ENCODE results near the gene SLC26A11.

SLC26A11 gene

GRCh38 chr17:80220054-80220735, at the start of gene SLC26A11, which contains the start of gene SGSH:
Gene SLC26A11 (plus strand): TSS chr17:80220427. CDS start chr17:80221561, 1,134 bp downstream.
Gene SGSH (minus strand): TSS chr17:80220333. CDS start chr17:80220313, 20 bp downstream.
- Mint-ChIP-seq H3K4me1 (ENCODE audit: low read depth) (peaks cover 32% of the 10 kb centered on the region), H3K9me3 (ENCODE audit: low read depth) (no peaks in the 10 kb centered on the region), H3K36me3 (peaks cover 4% of the 10 kb centered on the region), H3K27ac (peak within 1 kb of the TSS; percentile 93), H3K27me3 (no peaks in the 10 kb centered on the region), H3K4me3 (peak within 1 kb of the TSS; percentile 92)

- Mint-ChIP-seq H3K9me3 (ENCODE audit: low read depth) (no peaks in the 10 kb centered on the region), H3K27ac (no peak overlapping the region), H3K4me3 (no peak overlapping the region), H3K27me3 (no peaks in the 10 kb centered on the region), H3K4me1 (ENCODE audit: low read depth) (no peaks in the 10 kb centered on the region), H3K36me3 (no peaks in the 10 kb centered on the region)
Measured at GRCh38 chr17:80171681-80172080, 48.5 kb upstream of the SLC26A11 start.

DNA sequence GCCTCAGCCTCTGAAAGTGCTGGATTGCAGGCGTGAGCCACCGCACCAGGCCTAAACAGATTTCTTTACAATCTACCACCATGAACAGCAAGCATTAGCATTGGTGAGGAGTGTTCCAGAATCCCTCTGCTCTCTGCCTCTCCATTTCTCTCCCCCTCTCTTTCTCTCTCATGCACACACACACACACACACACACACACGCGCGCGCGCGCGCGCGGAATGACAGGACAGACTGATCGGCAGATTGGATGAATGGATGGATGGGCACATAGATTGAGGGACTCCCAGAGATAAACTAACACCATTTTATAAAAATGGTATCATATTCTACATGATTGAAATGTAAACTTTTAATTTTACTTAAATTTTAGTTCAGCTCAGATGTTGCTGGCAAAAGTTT, 47.1 kb upstream of the SLC26A11 start:
- H3K4me3 Mint-ChIP-seq: no peak overlapping the region
- H3K36me3 Mint-ChIP-seq: no peaks in the 10 kb centered on the region
- H3K9me3 Mint-ChIP-seq (ENCODE audit: low read depth): no peaks in the 10 kb centered on the region
- no peaks in the 10 kb centered on the region for H3K27me3 Mint-ChIP-seq
- H3K27ac Mint-ChIP-seq: no peak overlapping the region
- no peaks in the 10 kb centered on the region for H3K4me1 Mint-ChIP-seq (ENCODE audit: low read depth)

DNA sequence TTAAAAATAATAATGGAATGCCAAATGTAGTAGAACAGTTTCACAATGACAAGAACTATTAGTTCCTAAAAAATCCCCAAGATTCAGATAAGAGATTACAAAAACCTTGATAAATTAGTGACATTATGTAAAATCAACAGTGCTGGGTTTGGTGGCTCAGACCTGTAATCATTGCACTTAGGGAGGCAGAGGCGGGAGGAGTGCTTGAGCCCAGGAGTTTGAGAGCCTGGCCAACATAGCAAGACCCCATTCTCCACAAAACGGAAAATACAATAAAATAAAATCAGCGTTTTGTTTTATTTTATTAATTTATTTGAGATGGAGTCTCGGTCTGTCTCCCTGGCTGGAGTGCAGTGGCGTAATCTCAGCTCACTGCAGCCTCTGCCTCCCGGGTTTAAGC, 46.3 kb upstream of the SLC26A11 start:
- Mint-ChIP-seq H3K4me1 (ENCODE audit: low read depth) (no peaks in the 10 kb centered on the region), H3K36me3 (no peaks in the 10 kb centered on the region), H3K4me3 (no peak overlapping the region), H3K27me3 (no peaks in the 10 kb centered on the region), H3K9me3 (ENCODE audit: low read depth) (no peaks in the 10 kb centered on the region), H3K27ac (no peak overlapping the region)

DNA sequence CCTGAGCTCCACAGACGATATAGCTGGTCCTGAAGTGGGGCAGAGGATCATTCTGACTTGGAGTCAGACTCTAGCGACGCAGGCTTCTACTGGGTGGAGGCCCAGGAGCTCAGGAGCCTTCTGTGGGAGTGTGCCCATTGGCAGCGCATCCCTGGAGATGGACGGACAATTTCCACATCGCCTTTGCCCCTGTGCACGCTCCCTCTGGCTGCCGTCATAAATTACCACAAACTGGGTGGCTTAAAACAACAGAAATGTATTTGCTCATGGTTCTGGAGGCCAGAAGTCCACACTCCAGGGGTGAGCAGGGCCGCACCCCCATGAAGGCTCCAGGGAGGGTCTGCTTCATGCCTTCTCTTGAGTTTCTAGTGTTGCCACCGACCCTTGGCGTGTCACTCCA, 43.5 kb upstream of the SLC26A11 start:
- H3K9me3 Mint-ChIP-seq (ENCODE audit: low read depth): no peaks in the 10 kb centered on the region
- no peaks in the 10 kb centered on the region for H3K27me3 Mint-ChIP-seq
- no peak overlapping the region for H3K4me3 Mint-ChIP-seq
- H3K4me1 Mint-ChIP-seq (ENCODE audit: low read depth): no peaks in the 10 kb centered on the region
- H3K36me3 Mint-ChIP-seq: no peaks in the 10 kb centered on the region
- H3K27ac Mint-ChIP-seq: no peak overlapping the region

GRCh38 chr17:80177986-80178595, 42.1 kb upstream of the SLC26A11 start:
- Mint-ChIP-seq H3K36me3 (no peaks in the 10 kb centered on the region), H3K9me3 (ENCODE audit: low read depth) (no peaks in the 10 kb centered on the region), H3K4me1 (ENCODE audit: low read depth) (no peaks in the 10 kb centered on the region), H3K27ac (no peak overlapping the region), H3K27me3 (no peaks in the 10 kb centered on the region), H3K4me3 (no peak overlapping the region)

GRCh38 chr17:80180192-80180591, 40.0 kb upstream of the SLC26A11 start:
- Mint-ChIP-seq H3K36me3 (no peaks in the 10 kb centered on the region), H3K27me3 (no peaks in the 10 kb centered on the region), H3K9me3 (ENCODE audit: low read depth) (no peaks in the 10 kb centered on the region), H3K27ac (no peak overlapping the region), H3K4me3 (no peak overlapping the region), H3K4me1 (ENCODE audit: low read depth) (no peaks in the 10 kb centered on the region)

DNA sequence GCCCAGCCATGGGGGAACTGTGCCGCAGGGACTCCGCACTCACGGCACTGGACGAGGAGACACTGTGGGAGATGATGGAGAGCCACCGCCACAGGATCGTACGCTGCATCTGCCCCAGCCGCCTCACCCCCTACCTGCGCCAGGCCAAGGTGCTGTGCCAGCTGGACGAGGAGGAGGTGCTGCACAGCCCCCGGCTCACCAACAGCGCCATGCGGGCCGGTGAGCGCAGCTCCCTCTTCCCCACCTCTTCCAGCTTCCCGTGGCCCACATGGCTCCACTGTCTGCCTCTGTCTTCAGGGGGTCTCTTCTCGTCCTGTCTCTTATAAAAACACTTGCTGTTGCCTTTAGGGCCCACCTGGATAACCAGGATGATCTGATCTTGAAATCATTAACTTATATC, 38.8 kb upstream of the SLC26A11 start:
- Mint-ChIP-seq H3K4me3 (no peak overlapping the region), H3K27me3 (no peaks in the 10 kb centered on the region), H3K4me1 (ENCODE audit: low read depth) (no peaks in the 10 kb centered on the region), H3K36me3 (no peaks in the 10 kb centered on the region), H3K27ac (no peak overlapping the region), H3K9me3 (ENCODE audit: low read depth) (no peaks in the 10 kb centered on the region)

GRCh38 chr17:80182118-80182844, 37.9 kb upstream of the SLC26A11 start:
- Mint-ChIP-seq H3K4me1 (ENCODE audit: low read depth) (no peaks in the 10 kb centered on the region), H3K4me3 (no peak overlapping the region), H3K27me3 (no peaks in the 10 kb centered on the region), H3K27ac (no peak overlapping the region), H3K9me3 (ENCODE audit: low read depth) (no peaks in the 10 kb centered on the region), H3K36me3 (no peaks in the 10 kb centered on the region)

- Mint-ChIP-seq H3K9me3 (ENCODE audit: low read depth) (no peaks in the 10 kb centered on the region), H3K4me3 (no peak overlapping the region), H3K27ac (no peak overlapping the region), H3K27me3 (no peaks in the 10 kb centered on the region), H3K36me3 (no peaks in the 10 kb centered on the region), H3K4me1 (ENCODE audit: low read depth) (no peaks in the 10 kb centered on the region)
Measured at GRCh38 chr17:80182845-80183223, 37.4 kb upstream of the SLC26A11 start.

DNA sequence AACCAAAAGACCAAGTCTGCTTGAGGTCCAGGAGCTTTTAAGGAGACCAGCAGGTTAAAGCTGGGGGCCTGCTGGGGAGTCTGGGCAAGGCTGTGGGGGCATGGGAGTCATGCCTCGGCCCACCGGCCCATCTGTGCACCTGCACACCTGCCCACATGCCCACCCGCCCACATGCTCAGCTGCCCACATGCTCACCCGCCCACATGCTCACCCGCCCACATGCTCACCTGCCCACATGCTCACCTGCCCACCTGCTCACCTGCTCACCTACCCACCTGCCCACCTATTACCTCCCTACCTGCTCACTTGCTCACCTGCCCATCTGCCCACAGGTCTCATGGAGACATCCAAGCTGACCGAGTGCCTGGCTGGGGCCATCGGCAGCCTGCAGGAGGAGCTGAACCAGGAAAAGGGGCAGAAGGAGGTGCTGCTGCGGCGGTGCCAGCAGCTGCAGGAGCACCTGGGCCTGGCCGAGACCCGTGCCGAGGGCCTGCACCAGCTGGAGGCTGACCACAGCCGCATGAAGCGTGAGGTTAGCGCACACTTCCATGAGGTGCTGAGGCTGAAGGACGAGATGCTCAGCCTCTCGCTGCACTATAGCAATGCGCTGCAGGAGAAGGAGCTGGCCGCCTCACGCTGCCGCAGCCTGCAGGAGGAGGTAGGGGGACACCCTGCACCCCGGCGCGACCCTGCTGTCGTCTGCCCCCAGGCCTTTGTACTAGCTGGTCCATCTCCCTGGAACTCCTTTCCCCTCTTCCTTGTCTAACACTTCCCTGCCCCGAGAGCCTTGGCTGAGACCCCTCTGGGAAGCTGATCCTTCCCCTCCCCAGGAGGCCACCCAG, 36.4 kb upstream of the SLC26A11 start:
- Mint-ChIP-seq H3K4me1 (ENCODE audit: low read depth) (no peaks in the 10 kb centered on the region), H3K9me3 (ENCODE audit: low read depth) (no peaks in the 10 kb centered on the region), H3K27me3 (no peaks in the 10 kb centered on the region), H3K4me3 (no peak overlapping the region), H3K27ac (no peak overlapping the region), H3K36me3 (no peaks in the 10 kb centered on the region)

DNA sequence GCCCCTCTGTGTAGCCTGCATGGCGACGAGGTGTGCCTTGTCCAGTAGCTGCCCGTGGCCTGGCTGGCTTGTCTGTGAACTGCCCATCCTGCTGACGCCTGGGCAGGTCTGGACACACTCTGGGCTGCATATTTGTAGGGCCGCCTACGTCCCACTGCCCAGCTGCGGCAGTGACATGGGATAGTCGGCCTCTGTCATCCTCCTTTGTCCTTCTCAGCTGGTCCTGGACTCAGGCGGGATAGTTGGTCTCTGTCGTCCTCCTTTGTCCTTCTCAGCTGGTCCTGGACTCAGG, 35.9 kb upstream of the SLC26A11 start:
- H3K27ac Mint-ChIP-seq: no peak overlapping the region
- H3K9me3 Mint-ChIP-seq (ENCODE audit: low read depth): no peaks in the 10 kb centered on the region
- no peaks in the 10 kb centered on the region for H3K4me1 Mint-ChIP-seq (ENCODE audit: low read depth)
- H3K27me3 Mint-ChIP-seq: no peaks in the 10 kb centered on the region
- H3K4me3 Mint-ChIP-seq: no peak overlapping the region
- no peaks in the 10 kb centered on the region for H3K36me3 Mint-ChIP-seq

DNA sequence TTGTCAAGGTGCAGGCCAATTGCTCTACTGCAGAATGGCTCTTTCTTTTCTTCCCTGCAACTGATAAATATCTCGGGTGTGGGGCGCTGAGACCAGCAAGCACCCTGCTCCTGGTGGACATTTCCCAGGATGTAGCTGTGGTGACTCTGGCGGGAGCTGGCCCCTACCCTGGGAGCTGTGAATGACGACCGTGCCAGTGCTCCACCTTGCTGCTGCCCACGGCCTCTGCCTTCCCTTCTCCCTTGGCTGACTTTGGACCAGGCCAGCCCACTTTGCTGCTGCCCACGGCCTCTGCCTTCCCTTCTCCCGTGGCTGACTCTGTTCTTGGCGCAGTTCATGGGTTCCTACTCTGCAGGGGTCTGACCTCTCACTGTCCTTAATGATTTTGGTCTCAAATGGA, 34.3 kb upstream of the SLC26A11 start:
- no peak overlapping the region for H3K27ac Mint-ChIP-seq
- H3K36me3 Mint-ChIP-seq: no peaks in the 10 kb centered on the region
- no peaks in the 10 kb centered on the region for H3K9me3 Mint-ChIP-seq (ENCODE audit: low read depth)
- no peak overlapping the region for H3K4me3 Mint-ChIP-seq
- no peaks in the 10 kb centered on the region for H3K27me3 Mint-ChIP-seq
- H3K4me1 Mint-ChIP-seq (ENCODE audit: low read depth): no peaks in the 10 kb centered on the region

DNA sequence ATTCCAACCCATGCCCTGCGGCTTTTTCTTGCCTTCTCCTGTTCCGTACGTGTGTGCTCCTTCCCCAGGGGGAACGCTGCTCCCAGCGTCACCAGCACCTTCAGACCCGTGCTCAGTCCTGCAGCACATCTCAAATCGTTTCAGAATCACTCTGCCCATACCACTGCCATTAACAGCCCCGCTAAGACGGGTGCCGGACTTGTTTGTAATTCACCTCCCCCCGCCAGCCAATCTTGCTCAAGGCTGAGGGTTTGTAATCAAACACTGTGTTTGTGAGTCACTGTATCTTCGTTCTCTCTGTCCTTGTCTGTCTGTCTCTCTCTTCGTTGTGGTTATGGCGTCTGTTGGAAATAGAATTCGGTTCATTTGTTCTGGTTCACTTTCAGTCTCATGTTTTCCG, 33.1 kb upstream of the SLC26A11 start:
- no peak overlapping the region for H3K27ac Mint-ChIP-seq
- H3K36me3 Mint-ChIP-seq: no peaks in the 10 kb centered on the region
- no peak overlapping the region for H3K4me3 Mint-ChIP-seq
- no peaks in the 10 kb centered on the region for H3K9me3 Mint-ChIP-seq (ENCODE audit: low read depth)
- peaks cover 2% of the 10 kb centered on the region for H3K27me3 Mint-ChIP-seq
- H3K4me1 Mint-ChIP-seq (ENCODE audit: low read depth): no peaks in the 10 kb centered on the region

- no peak overlapping the region for H3K4me3 Mint-ChIP-seq
- H3K27me3 Mint-ChIP-seq: peaks cover 2% of the 10 kb centered on the region
- H3K27ac Mint-ChIP-seq: no peak overlapping the region
- H3K9me3 Mint-ChIP-seq (ENCODE audit: low read depth): no peaks in the 10 kb centered on the region
- H3K4me1 Mint-ChIP-seq (ENCODE audit: low read depth): no peaks in the 10 kb centered on the region
- no peaks in the 10 kb centered on the region for H3K36me3 Mint-ChIP-seq
Measured at GRCh38 chr17:80187515-80187941, 32.7 kb upstream of the SLC26A11 start.

All from activated naive CD8-positive, alpha-beta T cell (primary cell).